IPS DF 19.7 (cell line): ENCODE measurements around the gene IQGAP3.
A peak's percentile ranks its signal among the peaks of the same experiment; 100 is the strongest.
"Not testable (repeated sequence)": the region's sequence is repeated elsewhere in the genome, so short reads cannot be mapped to it uniquely, and the experiment has no call there.

Experiments
- DNase-seq: peaks from one replicate; pipeline ENCODE4 v3.0.0-alpha.2; 2013; ENCODE audit warnings: low read depth, low spot score

Gene IQGAP3

GRCh38 chr1:156571919-156572662, at the start of gene IQGAP3:
IQGAP3 (minus strand) TSS chr1:156572565; CDS start chr1:156572529, 36 bp downstream.
- DNase-seq: peak; percentile 52

DNA sequence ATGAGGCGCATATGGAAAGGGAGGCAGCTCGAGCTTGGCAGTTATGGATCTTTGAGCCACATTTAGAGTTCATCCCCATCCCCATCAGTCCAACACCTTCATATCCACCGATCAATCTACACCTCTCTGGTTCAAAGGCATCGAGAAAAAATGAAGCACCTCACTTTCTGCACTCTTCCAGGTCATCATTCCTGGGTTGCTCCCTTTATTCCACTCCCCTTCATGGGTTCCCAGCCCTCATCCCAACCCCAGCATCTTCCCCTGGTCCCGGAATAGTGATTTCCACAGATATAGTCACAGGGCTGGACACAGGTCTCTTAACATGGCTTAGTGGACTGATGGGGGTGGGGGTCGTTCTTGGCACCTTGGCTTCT, 47.2 kb upstream of the IQGAP3 start:
- no peak for DNase-seq

DNA sequence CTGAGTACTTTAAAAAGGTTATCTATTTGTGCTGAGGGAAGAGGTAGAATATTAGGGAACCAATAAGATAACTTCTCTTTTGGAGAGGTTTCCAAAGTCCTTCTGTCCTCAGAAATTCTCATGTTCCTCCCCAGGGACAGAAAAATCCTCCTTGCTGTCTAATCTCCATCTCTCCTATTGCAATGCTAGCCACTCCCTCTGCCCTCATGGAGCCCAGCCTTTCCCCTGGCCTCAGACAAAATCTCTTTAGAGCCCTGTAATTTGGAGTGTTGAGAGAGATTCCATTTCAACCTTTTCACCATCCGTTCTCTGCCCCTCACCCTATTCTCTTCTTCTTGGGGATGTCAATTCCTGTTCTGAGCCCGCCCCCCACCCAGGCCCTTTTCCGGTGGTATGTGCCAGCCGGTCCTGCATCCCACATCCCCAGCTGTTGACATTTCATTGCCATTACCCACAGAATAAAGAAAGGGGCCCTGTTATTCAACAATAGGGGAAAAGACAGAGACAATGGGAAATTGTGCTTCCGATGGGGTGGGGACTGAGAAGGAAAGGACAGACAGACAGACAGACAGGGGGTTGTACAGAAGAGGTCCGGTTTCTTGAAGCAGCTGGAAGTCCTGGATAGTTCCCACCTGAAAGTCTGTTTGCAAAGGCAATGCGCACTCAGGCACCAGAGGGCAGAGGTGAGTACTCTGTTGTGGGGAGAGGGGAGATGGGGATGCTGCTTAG, 46.7 kb upstream of the IQGAP3 start, which contains the start of gene HAPLN2:
Gene HAPLN2, plus strand, starts transcription at position 563 of the 729 bp plus-strand sequence. CDS start 4,076 bp downstream, outside the sequence.
- no peak for DNase-seq

GRCh38 chr1:156616463-156616862, 44.1 kb upstream of the IQGAP3 start:
- DNase-seq: no peak

- DNase-seq: no peak
Observed at GRCh38 chr1:156615946-156616345, 43.6 kb upstream of the IQGAP3 start.

- no peak for DNase-seq
Observed at GRCh38 chr1:156612666-156613065, 40.3 kb upstream of the IQGAP3 start.

GRCh38 chr1:156610072-156610471, 37.7 kb upstream of the IQGAP3 start:
- DNase-seq: not testable (repeated sequence)

DNA sequence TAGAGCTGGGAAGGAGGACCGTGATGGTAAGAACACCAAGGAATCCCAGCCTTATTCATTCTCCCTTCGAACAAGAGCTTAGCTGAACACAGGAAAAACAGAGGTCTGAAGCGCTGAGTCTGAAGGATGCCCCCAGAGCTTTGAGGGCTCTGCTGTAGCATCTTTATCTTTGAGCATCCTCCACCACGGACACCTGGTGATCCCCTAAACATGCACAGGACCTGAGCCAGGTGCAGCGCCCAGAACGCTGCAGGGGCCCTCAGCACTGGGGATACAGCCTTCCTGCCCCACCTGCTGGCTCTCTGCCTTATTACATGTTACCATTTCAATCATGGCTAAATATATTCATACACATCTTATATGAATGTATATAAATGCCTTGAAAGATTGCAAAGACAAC, 36.6 kb upstream of the IQGAP3 start:
- no peak for DNase-seq

DNA sequence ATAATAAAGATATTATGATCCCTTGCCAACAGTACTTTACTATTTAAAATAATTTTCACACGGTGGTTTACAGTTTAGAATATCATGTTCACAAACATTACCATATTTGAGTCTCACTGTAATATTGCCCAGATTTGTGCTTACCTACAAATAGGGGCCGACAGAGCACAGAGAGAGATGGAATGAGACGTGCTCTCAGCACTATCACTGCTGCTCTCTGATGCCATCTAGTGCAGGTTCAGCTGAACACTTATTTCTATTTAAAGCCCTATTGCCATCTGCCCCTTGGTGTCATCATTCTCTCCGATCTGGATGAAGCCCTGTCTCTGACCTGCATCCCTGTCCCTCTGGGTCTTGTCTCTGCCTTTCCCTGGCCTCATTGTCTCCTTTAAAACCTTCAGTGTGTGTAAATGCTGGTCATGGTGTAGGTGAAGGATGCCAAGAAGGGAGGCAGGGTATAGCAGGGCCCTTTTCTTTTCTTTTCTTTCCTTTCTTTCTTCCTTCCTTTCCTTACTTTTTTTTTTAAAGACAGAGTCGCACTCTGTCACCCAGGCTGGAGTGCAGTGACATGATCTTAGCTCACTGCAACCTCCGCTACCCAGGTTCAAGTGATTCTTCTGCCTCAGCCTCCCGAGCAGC, 35.8 kb upstream of the IQGAP3 start:
- DNase-seq: no peak

- not testable (repeated sequence) for DNase-seq
Observed at GRCh38 chr1:156607344-156607743, 35.0 kb upstream of the IQGAP3 start.

- no peak for DNase-seq
Observed at GRCh38 chr1:156602557-156602993, 30.2 kb upstream of the IQGAP3 start.

GRCh38 chr1:156601892-156602291, 29.5 kb upstream of the IQGAP3 start:
- no peak for DNase-seq

DNA sequence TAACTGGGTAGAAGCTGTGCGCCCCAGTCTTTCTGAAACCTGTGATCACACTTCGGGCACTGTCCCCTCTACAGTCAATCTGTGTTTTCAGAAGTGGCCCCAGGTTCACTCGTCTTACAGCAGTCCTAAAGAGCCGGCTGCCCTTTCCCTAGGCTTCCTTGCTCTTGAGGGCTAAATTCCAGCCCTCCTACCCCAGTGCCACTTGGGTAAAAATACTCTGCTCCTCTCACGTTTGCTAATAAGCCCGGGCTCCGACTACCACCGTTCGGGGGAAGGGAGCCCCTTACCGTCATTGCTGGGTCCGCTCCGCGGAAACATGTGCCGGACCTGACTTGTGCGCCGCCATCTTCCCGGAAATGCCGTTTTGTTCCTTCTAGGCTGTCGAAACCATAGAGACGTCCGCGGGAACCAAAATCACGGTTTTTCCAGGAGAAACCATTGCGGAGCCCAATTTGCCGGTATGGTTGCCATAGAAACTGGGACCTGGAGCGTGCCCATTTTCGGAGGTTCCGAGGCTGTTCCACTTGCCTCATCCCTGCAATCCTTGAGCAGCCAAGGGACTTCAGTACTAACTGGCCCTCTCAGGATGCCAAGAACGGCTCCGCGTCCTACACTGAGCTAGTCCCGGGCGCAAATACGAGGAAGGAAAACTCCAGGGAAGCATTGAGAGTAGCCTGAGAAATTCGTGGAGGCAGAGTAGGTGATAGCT, 28.9 kb upstream of the IQGAP3 start, which contains the start of gene GPATCH4:
Gene GPATCH4, minus strand, starts transcription at position 358 of the 709 bp plus-strand sequence.
- DNase-seq: peak; percentile 90

- no peak for DNase-seq
Observed at GRCh38 chr1:156600733-156601121, 28.4 kb upstream of the IQGAP3 start.

DNA sequence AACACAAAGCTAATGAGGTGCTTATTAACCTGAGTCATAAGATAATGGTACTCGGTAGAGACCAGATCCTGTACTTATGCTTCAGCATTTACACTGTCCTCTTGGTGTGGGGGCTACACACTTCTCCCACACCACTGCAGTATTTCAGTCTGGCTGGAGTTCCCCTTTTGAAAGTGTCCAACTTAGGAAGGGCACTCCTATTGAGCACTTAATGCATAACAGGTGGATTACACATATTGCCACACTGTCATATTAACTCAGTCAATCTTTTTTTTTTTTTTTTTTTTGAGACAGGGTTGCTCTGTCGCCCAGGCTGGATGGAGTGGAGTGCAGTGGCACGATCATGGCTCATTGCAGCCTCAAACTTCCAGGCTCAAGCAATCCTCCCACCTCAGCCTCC, 27.4 kb upstream of the IQGAP3 start:
- DNase-seq: no peak

GRCh38 chr1:156598731-156599432, 26.5 kb upstream of the IQGAP3 start:
- DNase-seq: no peak

DNA sequence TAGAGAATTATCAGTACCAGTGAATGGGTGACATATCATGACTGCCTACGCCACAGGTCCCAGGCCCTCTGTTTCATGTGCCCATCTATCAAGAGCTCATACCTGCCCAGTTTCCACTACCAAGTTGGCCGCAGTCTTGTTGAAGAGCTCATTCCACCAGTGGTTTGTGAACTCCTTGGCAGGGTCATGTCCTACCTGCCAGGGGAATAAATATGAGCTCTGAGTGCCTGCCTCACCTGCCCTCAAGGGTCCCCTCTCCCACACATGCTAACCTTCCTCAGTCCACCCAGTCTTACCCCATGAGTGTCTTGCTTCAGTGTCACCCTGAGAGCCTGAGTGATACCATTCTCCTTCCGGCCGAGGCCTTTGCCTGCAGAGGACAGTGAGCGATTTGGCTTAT, 25.8 kb upstream of the IQGAP3 start:
- no peak for DNase-seq

GRCh38 chr1:156596426-156596825, 24.1 kb upstream of the IQGAP3 start:
- no peak for DNase-seq

GRCh38 chr1:156595016-156595415, 22.7 kb upstream of the IQGAP3 start:
- no peak for DNase-seq

GRCh38 chr1:156594190-156594589, 21.8 kb upstream of the IQGAP3 start:
- no peak for DNase-seq

GRCh38 chr1:156593661-156593989, 21.3 kb upstream of the IQGAP3 start:
- DNase-seq: no peak
